Measurements from ENCODE around the gene UBE2Z.
"Not testable (repeated sequence)": the region's sequence is repeated elsewhere in the genome, so short reads cannot be mapped to it uniquely, and the experiment has no call there.

UBE2Z gene

DNA sequence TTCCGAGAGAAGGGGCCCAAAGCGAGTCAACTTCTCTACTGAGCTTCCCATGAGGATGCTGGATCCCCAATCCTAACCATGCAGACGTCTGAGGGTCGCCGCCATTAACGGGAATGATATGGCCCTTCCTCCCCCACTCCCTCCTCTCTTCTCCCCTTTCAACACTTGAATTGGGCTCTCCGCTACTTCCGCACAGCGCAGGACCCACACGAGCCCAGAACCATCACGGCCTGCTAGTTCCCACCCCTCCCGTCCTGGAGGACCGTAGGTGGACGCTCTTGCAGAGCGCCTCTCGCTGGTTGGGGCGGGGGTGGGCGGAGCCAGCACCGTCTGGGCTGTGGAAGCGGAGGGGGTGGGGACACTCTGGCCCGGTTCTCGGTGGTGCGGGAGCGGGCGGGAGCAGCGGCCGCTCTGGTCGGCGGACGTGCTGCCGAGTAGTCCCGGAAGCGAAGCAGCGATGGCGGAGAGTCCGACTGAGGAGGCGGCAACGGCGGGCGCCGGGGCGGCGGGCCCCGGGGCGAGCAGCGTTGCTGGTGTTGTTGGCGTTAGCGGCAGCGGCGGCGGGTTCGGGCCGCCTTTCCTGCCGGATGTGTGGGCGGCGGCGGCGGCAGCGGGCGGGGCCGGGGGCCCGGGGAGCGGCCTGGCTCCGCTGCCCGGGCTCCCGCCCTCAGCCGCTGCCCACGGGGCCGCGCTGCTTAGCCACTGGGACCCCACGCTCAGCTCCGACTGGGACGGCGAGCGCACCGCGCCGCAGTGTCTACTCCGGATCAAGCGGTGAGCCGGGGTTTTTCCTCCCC lies at the start of gene UBE2Z:
UBE2Z (plus strand) TSS at position 361 of the 797 bp plus-strand sequence; CDS start at position 458, 97 bp downstream.
- peak; percentile 95 for DNase-seq (ENCODE audit: low spot score)

- DNase-seq (ENCODE audit: low spot score) = no peak
These were observed 48.2 kb upstream of the UBE2Z start for GRCh38 chr17:48860034-48860433.

- DNase-seq (ENCODE audit: low spot score) = no peak
These were observed 47.8 kb upstream of the UBE2Z start for GRCh38 chr17:48860456-48860855.

GRCh38 chr17:48868916-48869500 lies 39.2 kb upstream of the UBE2Z start:
- no peak for DNase-seq (ENCODE audit: low spot score)

DNA sequence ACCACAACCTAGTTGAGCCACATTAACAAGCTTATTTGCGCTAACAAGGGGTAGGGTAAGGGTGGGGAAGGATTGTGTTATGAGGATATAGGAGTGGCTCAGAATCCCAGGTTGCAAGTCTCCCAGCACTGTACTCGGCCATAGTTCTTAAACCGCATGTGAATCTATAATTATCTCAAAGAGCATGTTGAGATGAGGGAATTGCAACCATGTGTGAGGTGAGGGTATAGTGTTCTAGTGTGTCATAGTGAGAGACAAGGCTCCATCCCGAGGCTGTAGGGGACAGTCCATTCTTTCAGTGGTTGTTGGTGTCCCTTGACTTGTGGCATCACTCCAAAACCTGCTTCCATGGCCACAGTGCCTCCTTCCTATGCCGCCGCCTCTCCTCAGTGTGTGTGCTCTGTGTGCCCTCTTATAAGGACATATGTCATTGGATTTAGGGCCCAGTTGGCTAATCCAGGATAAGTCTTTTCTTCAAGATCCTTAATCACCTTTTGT lies 38.3 kb upstream of the UBE2Z start:
- DNase-seq (ENCODE audit: low spot score) = no peak

- no peak for DNase-seq (ENCODE audit: low spot score)
These were observed 37.1 kb upstream of the UBE2Z start for GRCh38 chr17:48871035-48871550.

GRCh38 chr17:48871551-48872351 lies 36.5 kb upstream of the UBE2Z start:
- DNase-seq (ENCODE audit: low spot score) = peak; percentile 59

GRCh38 chr17:48872409-48872808 lies 35.8 kb upstream of the UBE2Z start:
- DNase-seq (ENCODE audit: low spot score) = not testable (repeated sequence)

DNA sequence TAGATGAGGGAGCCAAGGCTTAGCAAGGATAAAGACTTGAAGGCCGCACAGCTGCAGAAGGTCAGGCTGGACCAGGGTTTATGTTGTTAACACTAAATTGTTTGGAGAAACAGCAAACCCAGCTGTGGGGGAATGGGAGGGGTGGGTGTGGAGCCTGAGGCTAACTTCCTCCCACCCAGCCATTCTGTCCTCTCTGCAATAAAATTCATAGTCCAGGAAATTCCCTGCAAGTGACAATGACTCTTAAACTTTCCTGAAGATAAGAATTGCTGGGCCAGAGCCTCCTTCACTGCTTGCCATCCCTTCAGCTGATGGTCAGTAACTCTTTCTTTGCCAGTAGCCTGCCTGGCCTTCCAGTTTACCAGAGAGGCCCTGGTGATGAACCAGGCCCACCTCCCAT lies 35.0 kb upstream of the UBE2Z start:
- no peak for DNase-seq (ENCODE audit: low spot score)

GRCh38 chr17:48873696-48874443 lies 34.3 kb upstream of the UBE2Z start:
- no peak for DNase-seq (ENCODE audit: low spot score)

DNA sequence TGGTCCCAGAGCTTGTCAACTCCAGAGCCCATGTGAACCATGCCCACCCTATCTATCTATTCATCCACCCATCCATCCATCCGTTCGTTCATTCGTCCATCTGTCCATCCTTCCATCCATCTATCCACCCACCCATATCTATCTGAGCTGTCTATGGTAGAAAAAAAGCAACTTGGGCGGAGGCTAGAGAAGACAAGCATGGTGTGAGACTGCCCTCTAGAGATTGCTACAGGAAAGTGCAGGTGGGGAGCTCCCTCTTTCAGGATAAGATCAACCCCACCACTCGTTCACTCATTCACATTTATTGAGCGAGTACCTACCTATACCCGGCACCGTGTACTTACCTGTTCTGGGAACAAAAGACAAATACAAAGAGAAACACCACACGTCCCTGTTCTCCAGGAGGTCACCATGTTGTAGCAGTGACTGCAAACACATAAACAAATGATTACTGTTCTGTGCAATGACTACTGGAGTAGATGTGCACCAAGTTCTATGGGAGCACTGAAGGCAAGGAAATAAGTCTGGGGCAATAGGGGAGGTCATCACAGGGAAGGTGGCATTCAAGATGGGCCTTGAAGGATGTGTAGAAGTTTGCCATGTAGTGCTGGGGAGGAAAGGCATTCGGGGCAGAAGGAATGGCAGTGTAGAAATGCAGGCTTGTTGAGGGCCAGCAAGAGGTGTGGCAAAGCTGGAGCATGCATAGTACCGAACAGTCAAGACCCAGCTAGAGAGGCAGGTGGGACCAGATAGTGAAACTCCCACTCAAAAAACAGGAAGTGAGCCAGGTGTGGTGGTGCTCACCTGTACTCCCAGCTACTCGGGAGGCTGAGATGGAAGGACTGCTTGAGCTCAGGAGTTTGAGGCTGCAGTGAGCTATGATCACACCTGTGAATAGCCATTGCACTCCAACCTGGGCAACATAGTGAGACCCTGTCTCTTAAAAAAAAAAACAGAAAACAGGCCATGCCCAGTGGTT lies 29.0 kb upstream of the UBE2Z start:
- DNase-seq (ENCODE audit: low spot score) = peak; percentile 63

DNA sequence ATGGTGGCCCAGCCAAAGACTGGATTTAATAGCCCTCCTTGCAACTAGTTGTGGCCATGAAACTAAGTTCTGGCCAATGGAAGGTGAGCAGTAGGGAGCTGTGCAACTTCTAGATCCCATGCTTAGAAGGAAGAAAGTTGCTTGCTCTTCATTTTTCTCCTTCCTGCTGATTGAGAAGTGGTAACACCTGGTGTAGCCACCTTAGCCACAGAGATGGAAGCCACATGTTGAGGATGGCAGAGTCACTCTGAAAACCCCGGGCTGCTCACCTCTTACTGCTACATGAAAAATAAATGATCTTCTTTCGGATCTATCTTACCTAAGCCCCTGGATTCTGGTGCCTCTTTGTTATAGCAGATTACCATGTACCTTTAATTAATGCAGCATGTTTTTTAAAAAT lies 25.9 kb upstream of the UBE2Z start:
- DNase-seq (ENCODE audit: low spot score) = no peak

- no peak for DNase-seq (ENCODE audit: low spot score)
These were observed 25.0 kb upstream of the UBE2Z start for GRCh38 chr17:48883171-48883570.

- no peak for DNase-seq (ENCODE audit: low spot score)
These were observed 18.1 kb upstream of the UBE2Z start for GRCh38 chr17:48890086-48890485.

DNA sequence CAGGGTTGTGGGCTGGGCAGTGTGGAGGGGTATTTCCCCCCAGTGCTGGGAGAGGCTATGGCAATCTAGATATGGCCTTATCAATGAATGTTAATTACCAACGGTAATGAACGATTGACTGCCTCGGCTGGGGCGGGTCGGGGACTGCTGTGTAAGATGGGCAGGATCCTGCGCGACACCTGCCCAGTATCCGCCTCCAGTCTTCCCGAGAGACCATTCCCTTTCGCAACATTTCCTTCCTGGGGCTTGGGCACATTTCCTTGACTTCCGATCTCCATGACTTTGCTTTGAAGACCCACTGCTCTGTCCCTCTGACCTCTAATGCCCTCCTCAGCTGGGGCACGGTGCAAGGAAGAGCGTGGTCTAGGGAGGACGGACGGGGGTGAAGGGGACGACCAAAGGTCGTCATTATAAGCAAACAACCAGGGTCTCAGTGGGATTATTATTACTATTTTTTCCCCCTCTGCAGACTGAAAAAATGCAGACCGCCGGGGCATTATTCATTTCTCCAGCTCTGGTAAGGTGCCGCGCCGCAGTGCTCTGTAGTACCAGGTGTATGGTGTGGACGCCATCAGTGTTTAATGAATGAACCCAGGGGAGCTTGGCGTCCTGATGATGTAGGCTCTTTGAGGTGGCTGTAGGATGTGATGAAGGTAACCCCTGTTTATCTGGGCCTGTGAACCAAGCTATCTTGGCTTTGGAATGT lies 15.1 kb upstream of the UBE2Z start:
- no peak for DNase-seq (ENCODE audit: low spot score)

DNA sequence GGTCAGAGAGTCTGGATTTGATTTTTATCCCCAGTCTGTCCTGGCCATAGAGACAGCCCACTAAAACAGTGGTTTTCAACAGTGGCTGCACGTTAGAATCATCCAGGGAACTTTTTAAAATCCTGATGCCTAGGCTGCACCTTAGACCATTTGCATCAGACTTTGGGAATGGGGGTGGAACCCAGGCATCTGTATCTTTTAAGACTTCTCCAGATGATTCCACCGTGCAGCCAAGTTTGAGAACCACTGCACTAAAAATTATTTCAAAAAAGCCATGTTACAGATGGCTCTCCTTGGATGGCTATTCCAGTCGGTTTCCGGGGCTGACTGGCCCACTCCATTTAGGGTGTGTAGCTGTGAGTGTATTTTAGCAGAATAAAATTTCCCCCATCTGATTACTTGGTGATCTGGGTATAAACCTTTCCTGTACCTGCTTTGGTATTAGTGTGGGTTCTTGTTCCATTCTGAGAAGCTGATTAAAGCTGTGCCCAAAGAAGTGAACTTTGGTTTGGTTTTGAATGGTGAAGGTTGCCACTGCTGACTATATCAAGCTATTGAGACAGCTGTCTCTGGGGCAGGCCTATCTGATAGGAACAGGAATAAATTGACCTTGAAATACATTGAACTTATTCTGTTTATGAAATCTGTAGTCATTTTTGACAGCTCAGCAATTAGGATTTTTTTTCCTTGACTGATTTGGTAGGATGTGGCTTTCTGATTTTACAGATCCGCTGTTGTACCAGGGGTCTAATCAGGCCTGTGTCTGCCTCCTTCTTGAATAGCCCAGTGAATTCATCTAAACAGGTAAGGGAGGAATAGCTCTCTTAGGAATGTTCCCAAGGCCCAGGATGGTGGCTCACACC lies 14.3 kb upstream of the UBE2Z start:
- no peak for DNase-seq (ENCODE audit: low spot score)

GRCh38 chr17:48894886-48895285 lies 13.3 kb upstream of the UBE2Z start:
- DNase-seq (ENCODE audit: low spot score) = no peak

DNA sequence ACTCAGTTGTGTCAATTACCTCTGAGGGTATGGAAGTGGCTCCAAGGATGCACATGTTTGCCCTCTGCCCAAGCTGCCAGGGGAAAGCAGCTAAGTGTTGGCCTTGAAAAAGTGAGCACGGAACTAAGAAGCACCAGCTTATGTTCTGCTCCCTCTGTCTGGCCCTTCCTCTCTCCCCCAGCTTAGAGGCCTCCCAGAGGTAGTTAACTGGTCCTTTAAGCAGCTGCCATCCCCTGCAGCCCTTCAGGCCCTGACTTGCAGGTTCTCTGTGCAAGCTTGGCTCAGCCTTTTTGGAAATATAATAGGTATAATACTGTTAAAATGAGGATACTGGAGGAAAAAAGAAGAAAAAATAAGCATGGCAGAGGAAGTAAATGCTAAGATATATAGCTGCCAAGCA lies 7.0 kb upstream of the UBE2Z start:
- DNase-seq (ENCODE audit: low spot score) = no peak

GRCh38 chr17:48903401-48903800 lies 4.8 kb upstream of the UBE2Z start:
- DNase-seq (ENCODE audit: low spot score) = no peak
